HepG2 (cell line): ENCODE results near the gene MAN2C1. TPM values are rescaled to one million over a fixed set of nuclear protein-coding genes. Genes with fewer than 3 reads are reported as not detected.

Experiments
- ATAC-seq: fragments of 200-7000 bp; cut with Tn5 transposase; 3 replicates; pipeline ENCODE4 v1.9.1; 2020; ENCODE audit warnings: mild to moderate bottlenecking, moderate library complexity
- BruUV-seq: library from RNA; stranded (reverse); fragments of 400-500 nt; replicated peaks from 2 replicates; lab custom pipeline; 2021; lab: Mats Ljungman, UMichigan
- CTCF ChIA-PET: fragments of 300-600 bp; formaldehyde crosslinking; extraction: SDS; loops from one replicate; lab custom pipeline; 2021; ENCODE audit warnings: low total read pairs, inconsistent platforms, low intra/inter-chr PET ratio; lab: Yijun Ruan, JAX
- POLR2A ChIA-PET: fragments of 350-600 bp; sonication (Branson Sonifier 250); formaldehyde crosslinking; loops from one replicate; lab custom pipeline; 2020; ENCODE audit warnings: antibody characterized with exemption, inconsistent platforms; lab: Yijun Ruan, JAX
- DNase-seq: peaks from one replicate; pipeline ENCODE4 v3.0.0-alpha.2; 2015; ENCODE audit warnings: low spot score
- FAIRE-seq: peaks from 3 replicates; lab custom pipeline; 2011; peaks lifted over from hg19 to GRCh38; lab: Jason Lieb, UNC
- H2AFZ ChIP-seq: one replicate; pipeline ENCODE4 v1.6.1; 2011; ENCODE audit warnings: low read length, inconsistent platforms
- H3K27ac ChIP-seq: fragments of 300-600 bp; 3 replicates; pipeline ENCODE4 v1.8.0; 2011; ENCODE audit warnings: mixed run types, mild to moderate bottlenecking, mixed read lengths, low read length, inconsistent platforms; ENCODE audit not compliant: insufficient read depth; ENCODE audit errors: extremely low read length
- H3K27me3 ChIP-seq, 2 experiments: fragments of 200-600 bp in 1 of 2; 2 replicates in 1 of 2; 3 replicates in 1 of 2; pipeline versions ENCODE4 v1.6.0 to v1.8.0; 2011; ENCODE audit warnings: low read length in 2 of 2, mild to moderate bottlenecking in 2 of 2, moderate library complexity in 2 of 2, inconsistent platforms in 1 of 2; ENCODE audit not compliant: insufficient read depth in 2 of 2, control insufficient read depth in 1 of 2
- H3K36me3 ChIP-seq, 2 experiments: fragments of 200-600 bp in 1 of 2; replicated peaks in 1 of 2; 2 replicates in 1 of 2; 3 replicates in 1 of 2; pipeline versions ENCODE4 v1.5.1 to v1.8.0; 2011; ENCODE audit warnings: low read length in 2 of 2, inconsistent platforms in 1 of 2; ENCODE audit not compliant: insufficient read depth in 2 of 2, control insufficient read depth in 1 of 2
- H3K4me1 ChIP-seq: 2 replicates; pipeline ENCODE4 v1.5.1; 2012; ENCODE audit warnings: low read length, inconsistent platforms; ENCODE audit not compliant: insufficient read depth
- H3K4me2 ChIP-seq: 2 replicates; pipeline ENCODE4 v1.6.0; 2011; ENCODE audit warnings: low read depth, low read length, inconsistent platforms
- H3K4me3 ChIP-seq, 3 experiments: fragments of 200-600 bp in 1 of 3; sonication (generic), shearing (Covaris generic) in 1 of 3; replicated peaks in 1 of 3; 2 replicates each; pipeline ENCODE4 v1.5.1; 2011 to 2016; ENCODE audit warnings: low read length in 3 of 3, inconsistent platforms in 2 of 3, low read depth in 2 of 3, mild to moderate bottlenecking in 2 of 3, control low read depth in 1 of 3, mixed read lengths in 1 of 3; ENCODE audit not compliant: insufficient read depth in 1 of 3
- H3K79me2 ChIP-seq: one replicate; pipeline ENCODE4 v1.6.1; 2011; ENCODE audit warnings: low read length, inconsistent platforms; ENCODE audit not compliant: insufficient read depth
- H3K9ac ChIP-seq: 2 replicates; pipeline ENCODE4 v1.6.0; 2011; ENCODE audit warnings: mild to moderate bottlenecking, low read depth, low read length, inconsistent platforms; ENCODE audit not compliant: insufficient read depth
- H3K9me3 ChIP-seq: 2 replicates; pipeline ENCODE4 v1.5.1; 2012; ENCODE audit warnings: mild to moderate bottlenecking, low read length
- H4K20me1 ChIP-seq: 2 replicates; pipeline ENCODE4 v1.6.0; 2011; ENCODE audit warnings: inconsistent platforms, mild to moderate bottlenecking, low read length, moderate library complexity; ENCODE audit not compliant: insufficient read depth
- ATF7-NPFF ChIP-seq: sonication (generic); formaldehyde crosslinking; IDR thresholded peaks from 2 replicates; pipeline ENCODE4 v1.8.1; 2023; ENCODE audit warnings: mild to moderate bottlenecking, low read depth, missing genetic modification reagents, moderate library complexity
- CBFB ChIP-seq: sonication (generic); formaldehyde crosslinking; IDR thresholded peaks from 2 replicates; pipeline ENCODE4 v1.4.0; 2020; ENCODE audit warnings: missing genetic modification reagents
- GTF2F1 ChIP-seq: fragments of 150-350 bp; IDR thresholded peaks from 2 replicates; pipeline ENCODE4 v1.6.1; 2014; ENCODE audit warnings: low read length
- HNF4A ChIP-seq: sonication (generic); formaldehyde crosslinking; IDR thresholded peaks from 2 replicates; pipeline ENCODE4 v1.4.0; 2020; ENCODE audit warnings: missing genetic modification reagents
- JUNB ChIP-seq: sonication (generic); formaldehyde crosslinking; IDR thresholded peaks from 2 replicates; pipeline ENCODE4 v1.8.0; 2022; ENCODE audit warnings: missing genetic modification reagents, mild to moderate bottlenecking, borderline replicate concordance
- KMT2B ChIP-seq: IDR thresholded peaks from 2 replicates; pipeline ENCODE4 v1.6.1; 2016; ENCODE audit warnings: missing genetic modification reagents, missing compliant biosample characterization
- MTF2 ChIP-seq: sonication (generic); formaldehyde crosslinking; IDR thresholded peaks from 2 replicates; pipeline ENCODE4 v1.5.0; 2020; ENCODE audit warnings: missing genetic modification reagents, borderline replicate concordance
- SMC3 ChIP-seq: IDR thresholded peaks from 2 replicates; pipeline ENCODE4 v1.6.1; 2011; ENCODE audit warnings: low read length, improper control_type of control experiment
- TEAD3 ChIP-seq: optimal IDR thresholded peaks from 2 replicates; pipeline ENCODE3; 2016; ENCODE audit warnings: borderline replicate concordance
- ZC3H13 ChIP-seq: sonication (generic); formaldehyde crosslinking; IDR thresholded peaks from 2 replicates; pipeline ENCODE4 v1.8.1; 2023; ENCODE audit warnings: mild to moderate bottlenecking, missing genetic modification reagents, moderate library complexity
- ZFX ChIP-seq: sonication (generic); formaldehyde crosslinking; IDR thresholded peaks from 2 replicates; pipeline ENCODE4 v1.4.0; 2020; ENCODE audit warnings: mild to moderate bottlenecking, low read depth, missing genetic modification reagents, moderate library complexity
- ZFY ChIP-seq: sonication (generic); formaldehyde crosslinking; IDR thresholded peaks from 2 replicates; pipeline ENCODE4 v1.4.0; 2020; ENCODE audit warnings: missing genetic modification reagents
- ZNF17 ChIP-seq: sonication (generic); formaldehyde crosslinking; IDR thresholded peaks from 2 replicates; pipeline ENCODE4 v1.5.0; 2020; ENCODE audit warnings: mild to moderate bottlenecking, missing genetic modification reagents
- ZNF331 ChIP-seq: sonication (generic); formaldehyde crosslinking; IDR thresholded peaks from 2 replicates; pipeline ENCODE4 v1.4.0; 2020; ENCODE audit warnings: missing genetic modification reagents
- ZNF552 ChIP-seq: sonication (generic); formaldehyde crosslinking; IDR thresholded peaks from 2 replicates; pipeline ENCODE4 v1.9.0; 2022; ENCODE audit warnings: missing genetic modification reagents, mild to moderate bottlenecking, borderline replicate concordance
- ZNF883 ChIP-seq: sonication (generic); formaldehyde crosslinking; IDR thresholded peaks from 2 replicates; pipeline ENCODE4 v1.5.1; 2020; ENCODE audit warnings: mild to moderate bottlenecking, missing genetic modification reagents; ENCODE audit errors: not compliant biosample characterization
- WGBS: methylation state at CpG from one replicate; pipeline ENCODE4 v1.1.6; 2017; ENCODE audit warnings: low lambda C conversion rate; 5-methylcytosine and 5-hydroxymethylcytosine counted together
- in situ Hi-C: cut with HindIII; loops from 2 replicates; pipeline ENCODE4 v1.10.0; 2017; ENCODE audit warnings: low pct_unique_long_range_greater_than_20kb; ENCODE audit not compliant: extremely low pct_ligation_motif_present
- intact Hi-C: fragments of 100-400 bp; cut with micrococcal nuclease; formaldehyde crosslinking; loops from one replicate; pipeline ENCODE4 v1.10.0; 2022; ENCODE audit not compliant: unreplicated experiment
- polyA plus RNA-seq, 8 experiments: library from polyadenylated mRNA; depleted of rRNA in 3 of 8; stranded (reverse) in 7 of 8; unstranded in 1 of 8; fragments of >200 nt; fragmentation: Illumina TruSeq in 4 of 8; extraction: Trizol in 4 of 8; gene quantifications; 2 replicates each; pipeline versions ENCODE4 v1.2.1 to v1.2.3, GENCODE V29; 2011 to 2016; ENCODE audit warnings: low read depth in 4 of 8, missing spikeins in 1 of 8, mixed read lengths in 1 of 8; ENCODE audit not compliant: insufficient read depth in 1 of 8
- total RNA-seq, 5 experiments: library from RNA; depleted of rRNA; stranded (reverse); fragments of >200 nt; fragmentation: Illumina TruSeq; extraction: Trizol; gene quantifications; 2 replicates each; pipeline ENCODE4 v1.2.3, GENCODE V29; 2016; ENCODE audit warnings: low read depth in 1 of 5
- TF ChIP-seq, protein P1 (sequence below): sonication (generic); formaldehyde crosslinking; IDR thresholded peaks from 2 replicates; pipeline ENCODE4 v1.5.1; 2020; ENCODE audit warnings: missing genetic modification reagents, mild to moderate bottlenecking, borderline replicate concordance
- TF ChIP-seq, protein P2 (sequence below): sonication (generic); formaldehyde crosslinking; IDR thresholded peaks from 2 replicates; pipeline ENCODE4 v1.5.0; 2020; ENCODE audit warnings: mild to moderate bottlenecking, missing genetic modification reagents, moderate library complexity
- TF ChIP-seq, protein P3 (sequence below), 2 experiments: sonication (generic) in 1 of 2; formaldehyde crosslinking in 1 of 2; IDR thresholded peaks; 2 replicates each; pipeline versions ENCODE4 v1.4.0 to v1.6.1; 2018 to 2020; ENCODE audit warnings: missing genetic modification reagents in 2 of 2, borderline replicate concordance in 1 of 2, low read depth in 1 of 2, mild to moderate bottlenecking in 1 of 2, missing biosample characterization in 1 of 2

The MAN2C1 gene
- total and polyA plus RNA-seq, 2 of the 13 experiments (the other 11 are each of a cell fraction or from before 2014, with no cell fraction given) = 62.6 to 71.0 TPM

DNA sequence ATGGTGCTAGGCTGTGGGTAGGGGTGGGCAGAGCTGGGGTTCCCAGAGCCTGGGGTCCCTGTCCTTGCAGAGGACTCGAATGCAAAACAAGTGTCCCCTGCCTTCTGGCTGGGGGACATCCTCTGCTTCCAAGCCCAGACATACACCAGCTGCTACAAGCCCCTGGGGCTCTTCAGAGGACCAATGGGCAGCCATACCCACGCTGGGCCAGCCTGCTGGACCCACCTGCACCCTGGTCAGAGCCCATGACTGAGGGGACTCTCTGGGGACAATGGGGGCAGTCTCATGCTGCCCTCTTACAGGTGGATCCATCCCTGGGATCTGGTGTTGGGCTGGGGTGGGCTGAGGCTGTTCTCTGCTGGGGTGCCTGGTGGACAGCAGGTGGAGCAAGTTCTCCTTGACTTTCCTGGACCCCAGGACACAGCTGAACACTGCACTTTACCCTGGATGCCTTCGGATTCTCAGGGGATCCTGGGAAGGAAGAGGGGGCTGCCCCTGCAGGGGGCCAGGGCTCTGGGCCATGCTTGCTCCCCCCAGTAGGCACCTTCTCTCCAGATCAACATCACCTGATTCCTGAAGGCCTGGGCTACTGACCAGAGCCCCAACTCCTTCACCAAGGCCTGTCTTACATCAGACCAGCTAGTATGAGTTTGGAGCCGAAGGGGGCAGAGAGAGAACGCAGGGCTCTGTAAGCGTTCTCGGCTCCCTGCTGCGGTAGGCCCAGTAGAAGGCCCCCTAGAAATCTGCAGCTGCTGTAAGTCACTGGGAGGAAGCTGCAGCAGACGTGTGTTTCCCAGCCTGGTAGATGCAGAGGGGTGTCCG lies 39.7 kb downstream of the MAN2C1 start:
- intact Hi-C loops = no loop called here
- peak overlapping the region in 1 of 3 experiments; percentile 27; a peak in 2 of 6 replicates for H3K4me3 ChIP-seq
- H3K4me1 ChIP-seq = peaks cover 16% of the 10 kb centered on the region
- ChIA-PET CTCF (no interaction called here), POLR2A (interaction anchor here (0.6 to 2.6 kb wide), 4 partner anchors 40 to 334 kb away, joined by 3 to 9 read pairs (median 4); partner anchors contain the start of genes IMP3, MAN2C1 and PPCDC)
- no peak overlapping the region for H2AFZ ChIP-seq
- no peak for FAIRE-seq
- peaks cover 0 to 4% of the 10 kb centered on the region in 2 experiments; a peak in 2 of 5 replicates for H3K27me3 ChIP-seq
- H3K27ac ChIP-seq = no peak overlapping the region
- no peak for DNase-seq
- peak overlapping the region; percentile 30; the same call in 1 of the 2 replicates for H3K9ac ChIP-seq
- ATAC-seq = peak; percentile 79
- no peaks in the 10 kb centered on the region for H4K20me1 ChIP-seq
- H3K9me3 ChIP-seq = no peaks in the 10 kb centered on the region
- H3K36me3 ChIP-seq = no peaks in the 10 kb centered on the region
- no peaks in the 10 kb centered on the region for H3K79me2 ChIP-seq
- no TSS peak for BruUV-seq
- in situ Hi-C loops = no loop called here
- 10% methylated on average over 4 of the region's 10 CpGs for WGBS
- peak overlapping the region; percentile 44 for H3K4me2 ChIP-seq
- TF ChIP-seq ZNF883 (peak; percentile 27), JUNB (CRISPR knock-in tag) (no peak), CBFB (no peak), SMC3 (peak; percentile 13; the same call in 1 of the 2 replicates), KMT2B (CRISPR knock-in tag) (no peak), MTF2 (no peak), ZC3H13 (no peak), TEAD3 (CRISPR knock-in tag) (peak; percentile 18), GTF2F1 (no peak), ZNF331 (CRISPR knock-in tag) (no peak), ZFY (CRISPR knock-in tag) (peak; percentile 47), ZNF552 (CRISPR knock-in tag) (no peak), HNF4A (CRISPR knock-in tag) (peak; percentile 18; the same call in 1 of the 2 replicates), ZNF17 (CRISPR knock-in tag) (no peak), ZFX (CRISPR knock-in tag) (peak; percentile 57; the same call in 1 of the 2 replicates), ATF7-NPFF (CRISPR knock-in tag) (no peak)
- TF ChIP-seq, protein P1, sequence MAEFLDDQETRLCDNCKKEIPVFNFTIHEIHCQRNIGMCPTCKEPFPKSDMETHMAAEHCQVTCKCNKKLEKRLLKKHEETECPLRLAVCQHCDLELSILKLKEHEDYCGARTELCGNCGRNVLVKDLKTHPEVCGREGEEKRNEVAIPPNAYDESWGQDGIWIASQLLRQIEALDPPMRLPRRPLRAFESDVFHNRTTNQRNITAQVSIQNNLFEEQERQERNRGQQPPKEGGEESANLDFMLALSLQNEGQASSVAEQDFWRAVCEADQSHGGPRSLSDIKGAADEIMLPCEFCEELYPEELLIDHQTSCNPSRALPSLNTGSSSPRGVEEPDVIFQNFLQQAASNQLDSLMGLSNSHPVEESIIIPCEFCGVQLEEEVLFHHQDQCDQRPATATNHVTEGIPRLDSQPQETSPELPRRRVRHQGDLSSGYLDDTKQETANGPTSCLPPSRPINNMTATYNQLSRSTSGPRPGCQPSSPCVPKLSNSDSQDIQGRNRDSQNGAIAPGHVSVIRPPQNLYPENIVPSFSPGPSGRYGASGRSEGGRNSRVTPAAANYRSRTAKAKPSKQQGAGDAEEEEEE (CRISPR knock-in tag) = no peak
- TF ChIP-seq, protein P2, sequence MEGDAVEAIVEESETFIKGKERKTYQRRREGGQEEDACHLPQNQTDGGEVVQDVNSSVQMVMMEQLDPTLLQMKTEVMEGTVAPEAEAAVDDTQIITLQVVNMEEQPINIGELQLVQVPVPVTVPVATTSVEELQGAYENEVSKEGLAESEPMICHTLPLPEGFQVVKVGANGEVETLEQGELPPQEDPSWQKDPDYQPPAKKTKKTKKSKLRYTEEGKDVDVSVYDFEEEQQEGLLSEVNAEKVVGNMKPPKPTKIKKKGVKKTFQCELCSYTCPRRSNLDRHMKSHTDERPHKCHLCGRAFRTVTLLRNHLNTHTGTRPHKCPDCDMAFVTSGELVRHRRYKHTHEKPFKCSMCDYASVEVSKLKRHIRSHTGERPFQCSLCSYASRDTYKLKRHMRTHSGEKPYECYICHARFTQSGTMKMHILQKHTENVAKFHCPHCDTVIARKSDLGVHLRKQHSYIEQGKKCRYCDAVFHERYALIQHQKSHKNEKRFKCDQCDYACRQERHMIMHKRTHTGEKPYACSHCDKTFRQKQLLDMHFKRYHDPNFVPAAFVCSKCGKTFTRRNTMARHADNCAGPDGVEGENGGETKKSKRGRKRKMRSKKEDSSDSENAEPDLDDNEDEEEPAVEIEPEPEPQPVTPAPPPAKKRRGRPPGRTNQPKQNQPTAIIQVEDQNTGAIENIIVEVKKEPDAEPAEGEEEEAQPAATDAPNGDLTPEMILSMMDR = peak; percentile 60
- TF ChIP-seq, protein P3, sequence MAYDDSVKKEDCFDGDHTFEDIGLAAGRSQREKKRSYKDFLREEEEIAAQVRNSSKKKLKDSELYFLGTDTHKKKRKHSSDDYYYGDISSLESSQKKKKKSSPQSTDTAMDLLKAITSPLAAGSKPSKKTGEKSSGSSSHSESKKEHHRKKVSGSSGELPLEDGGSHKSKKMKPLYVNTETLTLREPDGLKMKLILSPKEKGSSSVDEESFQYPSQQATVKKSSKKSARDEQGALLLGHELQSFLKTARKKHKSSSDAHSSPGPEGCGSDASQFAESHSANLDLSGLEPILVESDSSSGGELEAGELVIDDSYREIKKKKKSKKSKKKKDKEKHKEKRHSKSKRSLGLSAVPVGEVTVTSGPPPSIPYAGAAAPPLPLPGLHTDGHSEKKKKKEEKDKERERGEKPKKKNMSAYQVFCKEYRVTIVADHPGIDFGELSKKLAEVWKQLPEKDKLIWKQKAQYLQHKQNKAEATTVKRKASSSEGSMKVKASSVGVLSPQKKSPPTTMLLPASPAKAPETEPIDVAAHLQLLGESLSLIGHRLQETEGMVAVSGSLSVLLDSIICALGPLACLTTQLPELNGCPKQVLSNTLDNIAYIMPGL (CRISPR knock-in tag; IDR thresholded peaks at IDR 0.05; ENCODE audit: borderline replicate concordance in 1 of 2, low read depth in 1 of 2) = 0 out of 4 replicates have a peak, but pooled peaks of 1 of the 2 experiments have one; percentile 19
